ENCODE results near the gene KCNK17. TPM values are rescaled to one million over a fixed set of nuclear protein-coding genes. Genes with fewer than 3 reads are reported as not detected.

KCNK17 gene
- total and polyA plus RNA-seq, 2 of the 8 experiments (the other 6 are each of a cell fraction or from before 2014, with no cell fraction given) = 2.9 to 3.4 TPM

DNA sequence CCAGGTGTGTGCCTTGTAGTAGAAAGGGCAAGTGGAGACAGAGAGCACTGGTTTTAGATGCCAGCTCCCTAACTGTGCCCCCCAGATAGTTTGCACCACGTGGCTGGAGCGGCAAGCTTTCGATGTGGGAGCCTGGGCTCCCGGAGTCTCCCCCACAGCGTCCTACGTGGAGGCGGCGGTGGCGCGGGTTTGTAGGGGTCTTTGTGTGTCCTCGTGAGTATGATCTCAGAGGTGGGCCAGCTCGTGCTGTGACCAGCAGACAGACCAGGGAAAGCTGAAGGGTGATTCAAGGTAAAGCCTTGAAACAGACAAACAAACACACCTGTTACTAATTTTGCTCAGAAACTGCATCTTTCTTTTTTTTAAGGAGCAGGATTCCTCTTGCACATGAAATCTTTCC is 13.8 kb upstream of the KCNK17 start:
- H2AK5ac ChIP-seq (ENCODE audit: low read depth, low read length) = no peak overlapping the region
- TF ChIP-seq JUN (IDR thresholded peaks at IDR 0.05; ENCODE audit: low read depth, low read length) (no peak), SP2 (IDR thresholded peaks at IDR 0.05; ENCODE audit: low read length) (no peak), CBX8 (IDR thresholded peaks at IDR 0.05; ENCODE audit: borderline replicate concordance, low read depth, low read length) (no peak), EZH2 (IDR thresholded peaks at IDR 0.05; ENCODE audit: low read depth, low read length, severe bottlenecking) (no peak), POLR2A (IDR thresholded peaks at IDR 0.05; ENCODE audit: control extremely low read depth in 1 of 2, low read depth in 2 of 2, low read length in 2 of 2) (no peak), KDM4A (IDR thresholded peaks at IDR 0.05; ENCODE audit: low read depth, low read length, severe bottlenecking) (no peak), CHD1 (IDR thresholded peaks at IDR 0.05; ENCODE audit: low read depth, low read length) (no peak), EGR1 (IDR thresholded peaks at IDR 0.05; ENCODE audit: borderline replicate concordance, low read depth, low read length) (no peak)
- TF ChIP-seq, protein P1, sequence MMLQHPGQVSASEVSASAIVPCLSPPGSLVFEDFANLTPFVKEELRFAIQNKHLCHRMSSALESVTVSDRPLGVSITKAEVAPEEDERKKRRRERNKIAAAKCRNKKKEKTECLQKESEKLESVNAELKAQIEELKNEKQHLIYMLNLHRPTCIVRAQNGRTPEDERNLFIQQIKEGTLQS (IDR thresholded peaks at IDR 0.05; ENCODE audit: insufficient read depth, low read depth, low read length) = no peak
- no peak overlapping the region for H2BK5ac ChIP-seq (ENCODE audit: low read depth, low read length)
- H3K18ac ChIP-seq (ENCODE audit: extremely low read depth, low read length) = no peak overlapping the region
- H2BK120ac ChIP-seq (replicated peaks; ENCODE audit: low read depth, low read length) = no peak overlapping the region
- no peak overlapping the region for H3K27ac ChIP-seq (ENCODE audit: low read depth, low read length)
- no peaks in the 10 kb centered on the region; a peak in 1 of 4 replicates for H3K79me2 ChIP-seq (ENCODE audit: control insufficient read depth in 1 of 2, insufficient read depth in 2 of 2, low read length in 2 of 2)
- H3K9me3 ChIP-seq (ENCODE audit: insufficient read depth in 2 of 2, low read depth in 1 of 2, low read length in 1 of 2) = no peaks in the 10 kb centered on the region
- no peaks in the 10 kb centered on the region for H3K36me3 ChIP-seq (ENCODE audit: control insufficient read depth in 2 of 4, insufficient read depth in 4 of 4, low read length in 3 of 4)
- CTCF ChIA-PET (ENCODE audit: partially characterized antibody) = interaction anchor here (0.7 to 2.0 kb wide), 4 partner anchors 18 to 25 kb away, joined by 3 to 6 read pairs (median 3); no protein-coding TSS in a partner anchor
- H4K20me1 ChIP-seq (replicated peaks in 1 of 2; ENCODE audit: control insufficient read depth in 1 of 2, insufficient read depth in 2 of 2, low read length in 2 of 2) = no peaks in the 10 kb centered on the region
- no peaks in the 10 kb centered on the region for H3K79me1 ChIP-seq (ENCODE audit: low read depth, low read length)
- H2BK15ac ChIP-seq (ENCODE audit: low read length) = no peak overlapping the region
- H2AFZ ChIP-seq (ENCODE audit: low read length) = no peak overlapping the region
- FAIRE-seq (no peak), DNase-seq (ENCODE audit: low read depth in 1 of 2, low spot score in 2 of 2) (no peak)
- H3K14ac ChIP-seq (ENCODE audit: insufficient read length) = no peak overlapping the region
- no peak overlapping the region for H3K4ac ChIP-seq (replicated peaks; ENCODE audit: insufficient read length, low read depth, low read length)
- POLR2A ChIA-PET (ENCODE audit: partially characterized antibody) = interaction anchor here (0.6 kb wide), 1 partner anchor 13 kb away, joined by 3 read pairs; no protein-coding TSS in a partner anchor
- no peak overlapping the region for H4K5ac ChIP-seq (ENCODE audit: insufficient read length, low read depth, low read length)
- H3K4me1 ChIP-seq (replicated peaks in 1 of 4; ENCODE audit: control insufficient read depth in 3 of 4, insufficient read depth in 4 of 4, low read length in 3 of 4) = no peaks in the 10 kb centered on the region
- no peak overlapping the region for H3K4me2 ChIP-seq (ENCODE audit: insufficient read depth in 1 of 2, low read depth in 2 of 2, low read length in 2 of 2)
- WGBS, 2 experiments (ENCODE audit: extremely low coverage in 1 of 2, insufficient coverage in 1 of 2, insufficient read length in 1 of 2, insufficient replicate concordance in 2 of 2, low coverage in 1 of 2, low lambda C conversion rate in 2 of 2, missing lambda C conversion rate in 1 of 2) = 92% methylated on average over 12 of the region's 12 CpGs; no CpG with 5 or more reads in 1 of the 2 experiments
- H3K27me3 ChIP-seq (replicated peaks in 1 of 4; ENCODE audit: control insufficient read depth in 3 of 4, extremely low read depth in 1 of 4, insufficient read depth in 3 of 4, low read length in 3 of 4) = no peaks in the 10 kb centered on the region
- no peak overlapping the region for H2BK20ac ChIP-seq (ENCODE audit: low read length)
- H4K91ac ChIP-seq (replicated peaks; ENCODE audit: insufficient read length, low read length) = no peak overlapping the region
- H3K4me3 ChIP-seq (ENCODE audit: extremely low read depth in 1 of 4, insufficient read depth in 2 of 4, low read depth in 3 of 4, low read length in 4 of 4) = no peak overlapping the region
- H2BK12ac ChIP-seq (ENCODE audit: low read depth, low read length) = no peak overlapping the region
- no peak overlapping the region for H4K8ac ChIP-seq (ENCODE audit: extremely low read depth, insufficient read depth, low read length)
- H3K56ac ChIP-seq (replicated peaks; ENCODE audit: insufficient read length, low read depth, low read length) = no peak overlapping the region
- no peaks in the 10 kb centered on the region for H3K23me2 ChIP-seq (ENCODE audit: low read depth, low read length)
- no peak overlapping the region for H3K9ac ChIP-seq (replicated peaks in 1 of 4; ENCODE audit: extremely low read depth in 1 of 4, low read depth in 3 of 4, low read length in 3 of 4)
- H3K23ac ChIP-seq (ENCODE audit: insufficient read length) = no peak overlapping the region

Data from H1 (cell line).